Adrenal gland (tissue), 12 donors: Measurements from ENCODE around the gene MAST2. TPM values are rescaled to one million over a fixed set of nuclear protein-coding genes. Genes with fewer than 3 reads are reported as not detected.
"Not testable (repeated sequence)": the region's sequence is repeated elsewhere in the genome, so short reads cannot be mapped to it uniquely, and the experiment has no call there.

Experiments used
- DNase-seq, 7 donors: peaks; one replicate each; pipeline ENCODE4 v3.0.0-alpha.2; 2019 to 2020
- H3K27ac ChIP-seq, 5 donors: fragments of 200-600 bp; sonication (generic) in 4 of 5; 1 replicate in 3 of 5; 2 replicates in 2 of 5; pipeline versions ENCODE4 v1.5.1 to v1.8.0; 2016 to 2020; ENCODE audit warnings: mild to moderate bottlenecking in 1 of 5
- H3K27me3 ChIP-seq: fragments of 200-600 bp; 2 replicates; pipeline ENCODE4 v1.8.0; 2021
- H3K36me3 ChIP-seq, 2 donors: fragments of 200-600 bp; replicated peaks in 1 of 2; 1 replicate in 1 of 2; 2 replicates in 1 of 2; pipeline versions ENCODE4 v1.5.1 to v1.8.0; 2018 to 2022
- H3K4me1 ChIP-seq, 2 donors: fragments of 200-600 bp; replicated peaks in 1 of 2; 1 replicate in 1 of 2; 2 replicates in 1 of 2; pipeline versions ENCODE4 v1.5.1 to v1.8.0; 2018 to 2021
- H3K4me3 ChIP-seq, 4 donors: fragments of 200-600 bp; sonication (generic) in 3 of 4; one replicate each; pipeline ENCODE4 v1.5.1; 2016 to 2018
- H3K9me3 ChIP-seq, 3 donors: fragments of 200-600 bp; sonication (generic) in 1 of 3; replicated peaks in 1 of 3; 1 replicate in 2 of 3; 2 replicates in 1 of 3; pipeline versions ENCODE4 v1.5.1 to v1.8.0; 2016 to 2021
- POLR2A ChIP-seq, 2 donors: fragments of 450-650 bp; IDR thresholded peaks; one replicate each; pipeline ENCODE4 v1.6.1; 2017; ENCODE audit warnings: antibody characterized with exemption in 2 of 2, mild to moderate bottlenecking in 2 of 2, moderate library complexity in 1 of 2
- WGBS, 4 donors: extraction: QIAGEN DNeasy Blood & Tissue Kit in 2 of 4; methylation state at CpG; one replicate each; pipeline versions ENCODE4 v1.1.5 to v1.1.7; 2013 to 2017; 5-methylcytosine and 5-hydroxymethylcytosine counted together
- intact Hi-C, 2 donors: fragments of 100-400 bp; cut with DNase I; formaldehyde crosslinking; loops; one replicate each; pipeline versions ENCODE4 v1.14.1 to v1.15.0; 2022 to 2023
- polyA plus RNA-seq, 3 donors: library from polyadenylated mRNA; stranded (reverse); fragments of 200-250 nt in 2 of 3; fragments of 350-450 nt in 1 of 3; fragmentation: Illumina TruSeq in 1 of 3; extraction: RNeasy Lipid Tissue Mini Kit (QIAGEN cat#74804) in 1 of 3; gene quantifications; one replicate each; pipeline ENCODE4 v1.2.3, GENCODE V29; 2013 to 2014
- total RNA-seq, 9 donors: library from RNA; depleted of rRNA in 4 of 9; stranded (reverse); fragments of >200 nt in 4 of 9; fragments of 120-200 nt in 1 of 9; fragmentation: NEBNext Ultra II Directional in 1 of 9; extraction: Animal tissue kit (Norgen Biotek cat#: 25700) in 1 of 9; gene quantifications; one replicate each; pipeline versions ENCODE4 v1.1.0 to v1.2.4, GENCODE V29; 2013 to 2023
- TF ChIP-seq, protein P1 (sequence below), 6 experiments: fragments of 450-650 bp in 4 of 6; fragments of 200-600 bp in 2 of 6; sonication (generic) in 1 of 6; IDR thresholded peaks; 1 replicate in 5 of 6; 2 replicates in 1 of 6; pipeline versions ENCODE4 v1.5.1 to v1.8.0; 2016 to 2021; ENCODE audit warnings: antibody characterized with exemption in 6 of 6, mild to moderate bottlenecking in 2 of 6, moderate library complexity in 1 of 6
- donor health status: healthy with polysubstance abuse.
- donor health status: Bipolar disorder and iron deficiency.
- donor health status: DM: yes; HTN: yes; CAD: no.
- donor health status: DM: no; HTN: no; CAD: no.
- donor health status: DM: no; HTN: no; CAD: no.
- donor health status: DM: yes; HTN: yes; CAD: no.

The MAST2 gene
- total and polyA plus RNA-seq, 12 donors = 18.1 to 38.5 (median 23.5) TPM

DNA sequence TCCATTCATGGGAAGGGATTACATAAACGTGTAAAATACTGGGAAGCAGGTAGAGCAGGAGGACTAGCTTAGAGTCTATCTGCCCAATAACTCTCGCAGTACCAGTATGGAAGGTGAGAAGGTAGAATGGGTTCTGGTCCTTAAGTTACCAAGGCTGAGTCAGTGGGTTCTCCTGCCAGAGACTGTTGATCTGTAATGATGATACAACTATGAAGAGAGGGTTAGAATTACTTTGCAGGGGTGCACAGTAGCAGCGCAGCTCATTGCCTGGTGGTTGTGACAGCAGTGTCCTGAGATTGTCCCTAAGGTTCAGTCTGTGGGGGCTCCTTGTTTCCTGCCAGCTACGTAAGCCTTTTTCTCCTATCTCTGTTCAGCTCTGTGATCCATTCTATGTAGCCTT is 2.5 kb upstream of the MAST2 start:
- peaks cover 16 to 25% of the 10 kb centered on the region in 2 donors for H3K4me1 ChIP-seq
- H3K9me3 ChIP-seq = no peaks in the 10 kb centered on the region
- H3K36me3 ChIP-seq = no peaks in the 10 kb centered on the region
- H3K4me3 ChIP-seq = no peak overlapping the region
- intact Hi-C loops = no loop called here
- H3K27ac ChIP-seq = no peak overlapping the region
- no peaks in the 10 kb centered on the region for H3K27me3 ChIP-seq
- 88 to 93% (median 90%) methylated on average over 4 of the region's 4 CpGs for WGBS, 4 donors
- no peak for DNase-seq
- TF ChIP-seq, protein P1, sequence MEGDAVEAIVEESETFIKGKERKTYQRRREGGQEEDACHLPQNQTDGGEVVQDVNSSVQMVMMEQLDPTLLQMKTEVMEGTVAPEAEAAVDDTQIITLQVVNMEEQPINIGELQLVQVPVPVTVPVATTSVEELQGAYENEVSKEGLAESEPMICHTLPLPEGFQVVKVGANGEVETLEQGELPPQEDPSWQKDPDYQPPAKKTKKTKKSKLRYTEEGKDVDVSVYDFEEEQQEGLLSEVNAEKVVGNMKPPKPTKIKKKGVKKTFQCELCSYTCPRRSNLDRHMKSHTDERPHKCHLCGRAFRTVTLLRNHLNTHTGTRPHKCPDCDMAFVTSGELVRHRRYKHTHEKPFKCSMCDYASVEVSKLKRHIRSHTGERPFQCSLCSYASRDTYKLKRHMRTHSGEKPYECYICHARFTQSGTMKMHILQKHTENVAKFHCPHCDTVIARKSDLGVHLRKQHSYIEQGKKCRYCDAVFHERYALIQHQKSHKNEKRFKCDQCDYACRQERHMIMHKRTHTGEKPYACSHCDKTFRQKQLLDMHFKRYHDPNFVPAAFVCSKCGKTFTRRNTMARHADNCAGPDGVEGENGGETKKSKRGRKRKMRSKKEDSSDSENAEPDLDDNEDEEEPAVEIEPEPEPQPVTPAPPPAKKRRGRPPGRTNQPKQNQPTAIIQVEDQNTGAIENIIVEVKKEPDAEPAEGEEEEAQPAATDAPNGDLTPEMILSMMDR (IDR thresholded peaks at IDR 0.05) = no peak
- no peak for TF ChIP-seq POLR2A (IDR thresholded peaks at IDR 0.05)

DNA sequence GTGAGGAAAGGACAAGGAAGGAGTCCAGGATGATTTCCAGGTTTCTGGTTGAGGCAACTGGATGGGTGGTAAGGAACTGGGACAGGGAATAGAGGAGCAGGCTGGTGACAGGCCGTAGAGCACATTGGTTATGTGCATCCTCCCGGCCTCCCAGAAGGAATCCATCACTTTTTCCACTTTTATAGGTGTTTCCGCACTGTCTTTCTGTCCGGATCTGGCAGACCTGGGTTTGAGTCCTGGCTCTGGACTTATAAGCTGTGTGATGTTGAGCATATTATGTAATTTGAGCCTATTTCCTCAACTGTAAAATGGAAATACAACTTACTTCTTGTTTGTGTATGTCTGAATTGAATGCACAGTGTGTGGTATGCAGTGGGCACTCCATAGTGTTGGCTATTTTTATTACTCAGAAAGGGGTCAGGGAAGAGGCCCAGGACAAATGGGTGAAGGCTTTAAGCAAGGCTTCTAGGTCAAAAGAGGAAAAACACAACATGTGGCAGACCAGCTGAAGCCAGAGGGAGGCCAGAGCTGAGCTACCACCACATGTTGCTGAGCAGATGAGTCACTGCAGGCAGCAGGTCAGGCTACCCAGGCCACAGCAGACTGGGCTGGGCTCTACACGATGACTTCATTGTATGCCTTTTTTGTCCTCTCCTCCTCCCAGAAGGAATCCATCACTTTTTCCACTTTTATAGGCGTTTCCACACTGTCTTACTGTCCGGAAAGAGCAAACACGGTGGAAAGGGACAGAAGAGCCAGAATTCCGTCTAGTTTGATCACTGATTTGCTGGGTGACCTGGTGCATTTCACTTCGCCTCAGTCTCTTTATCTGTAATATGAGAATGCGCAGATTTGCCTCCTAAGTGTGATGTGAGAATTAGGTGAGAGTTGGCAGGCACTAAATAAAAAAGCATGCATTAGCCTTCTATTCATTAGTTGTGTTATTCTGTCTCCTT is 791 bp upstream of the MAST2 start:
- H3K27me3 ChIP-seq = no peaks in the 10 kb centered on the region
- peak overlapping the region in 2 of 4 donors; percentile 12 to 72 for H3K4me3 ChIP-seq
- H3K27ac ChIP-seq = peak overlapping the region; percentile 36 to 99 (median 88)
- H3K4me1 ChIP-seq = peaks cover 16 to 25% of the 10 kb centered on the region in 2 donors
- 35 to 39% (median 36%) methylated on average over 11 of the region's 11 CpGs for WGBS, 4 donors
- DNase-seq = peak; percentile 85 to 97 (median 96)
- intact Hi-C loops = no loop called here
- no peak for TF ChIP-seq POLR2A (IDR thresholded peaks at IDR 0.05)
- TF ChIP-seq, protein P1 (IDR thresholded peaks at IDR 0.05) = no peak
- H3K36me3 ChIP-seq = no peaks in the 10 kb centered on the region
- H3K9me3 ChIP-seq = no peaks in the 10 kb centered on the region

GRCh38 chr1:45803781-45804668 is 613 bp downstream of the MAST2 start:
- WGBS, 4 donors = 1 to 3% (median 2%) methylated on average over 17 to 29 of the region's 60 CpGs
- H3K27me3 ChIP-seq, H3K9me3 ChIP-seq, H3K36me3 ChIP-seq, intact Hi-C loops: not testable (repeated sequence)
- Histone ChIP-seq H3K27ac (peak overlapping the region; percentile 36 to 99 (median 88)), H3K4me1 (peaks cover 16 to 25% of the 10 kb centered on the region in 2 donors), H3K4me3 (peak overlapping the region in 3 of 4 donors; percentile 15 to 72 (median 18))
- DNase-seq = peak in 5 of 7 donors; percentile 11 to 54 (median 46)

- H3K4me1 ChIP-seq = peaks cover 16 to 25% of the 10 kb centered on the region in 2 donors
- no peaks in the 10 kb centered on the region for H3K36me3 ChIP-seq
- intact Hi-C loops = no loop called here
- H3K4me3 ChIP-seq = peak overlapping the region in 1 of 4 donors; percentile 72
- H3K27ac ChIP-seq = no peak overlapping the region
- TF ChIP-seq POLR2A (IDR thresholded peaks at IDR 0.05) = no peak
- TF ChIP-seq, protein P1 (IDR thresholded peaks at IDR 0.05) = no peak
- no peak for DNase-seq
- WGBS, 4 donors = 29 to 47% (median 37%) methylated on average over 2 of the region's 2 CpGs
- no peaks in the 10 kb centered on the region for H3K27me3 ChIP-seq
- no peaks in the 10 kb centered on the region for H3K9me3 ChIP-seq
These were observed 1.2 kb downstream of the MAST2 start for GRCh38 chr1:45804669-45804969.
